22Rv1 (cell line): Measurements from ENCODE around the gene EEF1AKMT1.

Source experiments
- ZFX ChIP-seq: fragments of 450-650 bp; IDR thresholded peaks from 2 replicates; pipeline ENCODE4 v1.6.1; 2017; ENCODE audit warnings: antibody characterized with exemption, borderline replicate concordance
- TF ChIP-seq, protein P1 (sequence below): fragments of 450-650 bp; IDR thresholded peaks from 2 replicates; pipeline ENCODE4 v1.5.1; 2017; ENCODE audit warnings: mild to moderate bottlenecking

DNA sequence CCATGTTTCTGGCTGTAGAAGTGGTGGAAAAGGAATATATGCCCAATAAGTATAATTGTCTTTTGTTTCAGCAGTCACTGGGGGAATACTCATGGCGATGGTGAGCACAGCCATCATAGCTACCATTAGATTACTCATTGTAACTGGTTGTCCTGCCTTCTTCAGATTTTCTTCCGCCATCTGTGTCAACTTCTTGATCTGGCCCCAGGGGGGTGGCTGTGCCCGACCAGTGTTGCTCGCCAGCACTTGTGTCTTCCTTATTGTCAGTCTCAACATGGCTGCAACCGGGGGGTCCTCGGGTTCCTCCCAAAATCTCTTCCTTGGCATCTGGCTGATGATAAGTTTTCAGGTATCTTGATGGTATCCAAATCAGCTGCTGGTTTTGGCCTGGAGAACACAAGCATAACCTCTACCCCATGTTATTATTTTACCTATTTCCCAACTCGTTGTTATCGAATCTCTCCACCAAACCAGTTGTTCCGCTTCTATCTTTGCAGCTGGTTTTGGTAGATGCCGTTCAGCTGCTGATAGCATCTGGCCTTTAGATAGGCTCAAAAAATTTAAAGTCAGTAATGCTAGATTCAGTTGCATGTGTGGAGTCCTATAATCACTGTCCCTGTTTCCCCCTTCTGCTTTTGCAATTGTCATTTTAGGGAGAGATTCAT is 93.2 kb downstream of the EEF1AKMT1 start:
- TF ChIP-seq, protein P1, sequence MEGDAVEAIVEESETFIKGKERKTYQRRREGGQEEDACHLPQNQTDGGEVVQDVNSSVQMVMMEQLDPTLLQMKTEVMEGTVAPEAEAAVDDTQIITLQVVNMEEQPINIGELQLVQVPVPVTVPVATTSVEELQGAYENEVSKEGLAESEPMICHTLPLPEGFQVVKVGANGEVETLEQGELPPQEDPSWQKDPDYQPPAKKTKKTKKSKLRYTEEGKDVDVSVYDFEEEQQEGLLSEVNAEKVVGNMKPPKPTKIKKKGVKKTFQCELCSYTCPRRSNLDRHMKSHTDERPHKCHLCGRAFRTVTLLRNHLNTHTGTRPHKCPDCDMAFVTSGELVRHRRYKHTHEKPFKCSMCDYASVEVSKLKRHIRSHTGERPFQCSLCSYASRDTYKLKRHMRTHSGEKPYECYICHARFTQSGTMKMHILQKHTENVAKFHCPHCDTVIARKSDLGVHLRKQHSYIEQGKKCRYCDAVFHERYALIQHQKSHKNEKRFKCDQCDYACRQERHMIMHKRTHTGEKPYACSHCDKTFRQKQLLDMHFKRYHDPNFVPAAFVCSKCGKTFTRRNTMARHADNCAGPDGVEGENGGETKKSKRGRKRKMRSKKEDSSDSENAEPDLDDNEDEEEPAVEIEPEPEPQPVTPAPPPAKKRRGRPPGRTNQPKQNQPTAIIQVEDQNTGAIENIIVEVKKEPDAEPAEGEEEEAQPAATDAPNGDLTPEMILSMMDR: no peak
- TF ChIP-seq ZFX: no peak
